ENCODE data around the gene CAMSAP2.

GRCh38 chr1:200737647-200738291 lies 924 bp upstream of the CAMSAP2 start:
- TF ChIP-seq, protein P1, sequence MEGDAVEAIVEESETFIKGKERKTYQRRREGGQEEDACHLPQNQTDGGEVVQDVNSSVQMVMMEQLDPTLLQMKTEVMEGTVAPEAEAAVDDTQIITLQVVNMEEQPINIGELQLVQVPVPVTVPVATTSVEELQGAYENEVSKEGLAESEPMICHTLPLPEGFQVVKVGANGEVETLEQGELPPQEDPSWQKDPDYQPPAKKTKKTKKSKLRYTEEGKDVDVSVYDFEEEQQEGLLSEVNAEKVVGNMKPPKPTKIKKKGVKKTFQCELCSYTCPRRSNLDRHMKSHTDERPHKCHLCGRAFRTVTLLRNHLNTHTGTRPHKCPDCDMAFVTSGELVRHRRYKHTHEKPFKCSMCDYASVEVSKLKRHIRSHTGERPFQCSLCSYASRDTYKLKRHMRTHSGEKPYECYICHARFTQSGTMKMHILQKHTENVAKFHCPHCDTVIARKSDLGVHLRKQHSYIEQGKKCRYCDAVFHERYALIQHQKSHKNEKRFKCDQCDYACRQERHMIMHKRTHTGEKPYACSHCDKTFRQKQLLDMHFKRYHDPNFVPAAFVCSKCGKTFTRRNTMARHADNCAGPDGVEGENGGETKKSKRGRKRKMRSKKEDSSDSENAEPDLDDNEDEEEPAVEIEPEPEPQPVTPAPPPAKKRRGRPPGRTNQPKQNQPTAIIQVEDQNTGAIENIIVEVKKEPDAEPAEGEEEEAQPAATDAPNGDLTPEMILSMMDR (IDR thresholded peaks at IDR 0.05 in 2 of 3, conservative IDR thresholded peaks at IDR 0.05 in 1 of 3; ENCODE audit: borderline replicate concordance in 1 of 3, insufficient read depth in 1 of 3, low read depth in 2 of 3, low read length in 2 of 3) = no peak
- TF ChIP-seq POLR2A (IDR thresholded peaks at IDR 0.05; ENCODE audit: borderline replicate concordance, extremely low read depth, insufficient read depth, insufficient read length) = no peak
- TF ChIP-seq EZH2 (IDR thresholded peaks at IDR 0.05) = no peak
- no peak for TF ChIP-seq ZBTB33 (IDR thresholded peaks at IDR 0.05; ENCODE audit: extremely low read depth, insufficient replicate concordance, low read length)
- no peak for TF ChIP-seq SRF (IDR thresholded peaks at IDR 0.05; ENCODE audit: low read depth)
- TF ChIP-seq, protein P2, sequence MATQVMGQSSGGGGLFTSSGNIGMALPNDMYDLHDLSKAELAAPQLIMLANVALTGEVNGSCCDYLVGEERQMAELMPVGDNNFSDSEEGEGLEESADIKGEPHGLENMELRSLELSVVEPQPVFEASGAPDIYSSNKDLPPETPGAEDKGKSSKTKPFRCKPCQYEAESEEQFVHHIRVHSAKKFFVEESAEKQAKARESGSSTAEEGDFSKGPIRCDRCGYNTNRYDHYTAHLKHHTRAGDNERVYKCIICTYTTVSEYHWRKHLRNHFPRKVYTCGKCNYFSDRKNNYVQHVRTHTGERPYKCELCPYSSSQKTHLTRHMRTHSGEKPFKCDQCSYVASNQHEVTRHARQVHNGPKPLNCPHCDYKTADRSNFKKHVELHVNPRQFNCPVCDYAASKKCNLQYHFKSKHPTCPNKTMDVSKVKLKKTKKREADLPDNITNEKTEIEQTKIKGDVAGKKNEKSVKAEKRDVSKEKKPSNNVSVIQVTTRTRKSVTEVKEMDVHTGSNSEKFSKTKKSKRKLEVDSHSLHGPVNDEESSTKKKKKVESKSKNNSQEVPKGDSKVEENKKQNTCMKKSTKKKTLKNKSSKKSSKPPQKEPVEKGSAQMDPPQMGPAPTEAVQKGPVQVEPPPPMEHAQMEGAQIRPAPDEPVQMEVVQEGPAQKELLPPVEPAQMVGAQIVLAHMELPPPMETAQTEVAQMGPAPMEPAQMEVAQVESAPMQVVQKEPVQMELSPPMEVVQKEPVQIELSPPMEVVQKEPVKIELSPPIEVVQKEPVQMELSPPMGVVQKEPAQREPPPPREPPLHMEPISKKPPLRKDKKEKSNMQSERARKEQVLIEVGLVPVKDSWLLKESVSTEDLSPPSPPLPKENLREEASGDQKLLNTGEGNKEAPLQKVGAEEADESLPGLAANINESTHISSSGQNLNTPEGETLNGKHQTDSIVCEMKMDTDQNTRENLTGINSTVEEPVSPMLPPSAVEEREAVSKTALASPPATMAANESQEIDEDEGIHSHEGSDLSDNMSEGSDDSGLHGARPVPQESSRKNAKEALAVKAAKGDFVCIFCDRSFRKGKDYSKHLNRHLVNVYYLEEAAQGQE (IDR thresholded peaks at IDR 0.05; ENCODE audit: low read depth) = no peak
- no peak for TF ChIP-seq SP1 (IDR thresholded peaks at IDR 0.05; ENCODE audit: low read depth)
- no peak for TF ChIP-seq RAD21 (IDR thresholded peaks at IDR 0.05; ENCODE audit: low read depth)
- TF ChIP-seq, protein P3, sequence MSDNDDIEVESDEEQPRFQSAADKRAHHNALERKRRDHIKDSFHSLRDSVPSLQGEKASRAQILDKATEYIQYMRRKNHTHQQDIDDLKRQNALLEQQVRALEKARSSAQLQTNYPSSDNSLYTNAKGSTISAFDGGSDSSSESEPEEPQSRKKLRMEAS (IDR thresholded peaks at IDR 0.05) = no peak
- no peak for TF ChIP-seq TCF7L2 (IDR thresholded peaks at IDR 0.05; ENCODE audit: borderline replicate concordance, extremely low read depth, insufficient read depth, insufficient read length)
- no peak for TF ChIP-seq CEBPB (IDR thresholded peaks at IDR 0.05; ENCODE audit: low read depth)
- TF ChIP-seq ELF1 (IDR thresholded peaks at IDR 0.05; ENCODE audit: borderline replicate concordance, low read depth) = no peak
- TF ChIP-seq POLR2AphosphoS5 (IDR thresholded peaks at IDR 0.05; ENCODE audit: low read depth, low read length) = no peak
